ENCODE data around the gene UBE2H.

Gene UBE2H

GRCh38 chr7:129952653-129953560, at the start of gene UBE2H:
Gene UBE2H, minus strand, starts transcription at chr7:129952960. Its CDS starts 405 bp downstream, at chr7:129952555.
- no peak for TF ChIP-seq CTCF (IDR thresholded peaks at IDR 0.05; ENCODE audit: borderline replicate concordance, control extremely low read depth, extremely low read depth, insufficient read depth, missing control alignments)
- DNase-seq (ENCODE audit: low spot score), result peak; percentile 96
- in situ Hi-C loops (cut with MboI; ENCODE audit: low sequenced_read_pairs, unreplicated experiment), result no loop called here

GRCh38 chr7:129998446-129998845, 45.7 kb upstream of the UBE2H start:
- in situ Hi-C loops (cut with MboI; ENCODE audit: low sequenced_read_pairs, unreplicated experiment), result no loop called here
- no peak for TF ChIP-seq CTCF (IDR thresholded peaks at IDR 0.05; ENCODE audit: borderline replicate concordance, control extremely low read depth, extremely low read depth, insufficient read depth, missing control alignments)
- DNase-seq (ENCODE audit: low spot score), result no peak

GRCh38 chr7:129997285-129997684, 44.5 kb upstream of the UBE2H start:
- no peak for TF ChIP-seq CTCF (IDR thresholded peaks at IDR 0.05; ENCODE audit: borderline replicate concordance, control extremely low read depth, extremely low read depth, insufficient read depth, missing control alignments)
- in situ Hi-C loops (cut with MboI; ENCODE audit: low sequenced_read_pairs, unreplicated experiment), result no loop called here
- DNase-seq (ENCODE audit: low spot score), result no peak

GRCh38 chr7:129993275-129993674, 40.5 kb upstream of the UBE2H start:
- TF ChIP-seq CTCF (IDR thresholded peaks at IDR 0.05; ENCODE audit: borderline replicate concordance, control extremely low read depth, extremely low read depth, insufficient read depth, missing control alignments), result no peak
- DNase-seq (ENCODE audit: low spot score), result no peak
- in situ Hi-C loops (cut with MboI; ENCODE audit: low sequenced_read_pairs, unreplicated experiment), result no loop called here

GRCh38 chr7:129990403-129991192, 37.8 kb upstream of the UBE2H start:
- DNase-seq (ENCODE audit: low spot score), result no peak
- in situ Hi-C loops (cut with MboI; ENCODE audit: low sequenced_read_pairs, unreplicated experiment), result no loop called here
- no peak for TF ChIP-seq CTCF (IDR thresholded peaks at IDR 0.05; ENCODE audit: borderline replicate concordance, control extremely low read depth, extremely low read depth, insufficient read depth, missing control alignments)

- TF ChIP-seq CTCF (IDR thresholded peaks at IDR 0.05; ENCODE audit: borderline replicate concordance, control extremely low read depth, extremely low read depth, insufficient read depth, missing control alignments), result no peak
- in situ Hi-C loops (cut with MboI; ENCODE audit: low sequenced_read_pairs, unreplicated experiment), result no loop called here
- DNase-seq (ENCODE audit: low spot score), result peak; percentile 73
Observed at GRCh38 chr7:129989466-129989865, 36.7 kb upstream of the UBE2H start.
